HEK293 (cell line): ENCODE data around the gene FAM136A.
"Not testable (repeated sequence)": the region's sequence is repeated elsewhere in the genome, so short reads cannot be mapped to it uniquely, and the experiment has no call there.

Experiments
- ZNF248 ChIP-seq: fragments of 450-650 bp; formaldehyde crosslinking; IDR thresholded peaks from 2 replicates; pipeline ENCODE4 v1.5.1; 2017; ENCODE audit warnings: missing biosample characterization, missing genetic modification characterization
- ZNF416 ChIP-seq: fragments of 450-650 bp; formaldehyde crosslinking; IDR thresholded peaks from 2 replicates; pipeline ENCODE4 v1.5.1; 2016; ENCODE audit warnings: missing biosample characterization, missing genetic modification characterization
- ZNF747 ChIP-seq: fragments of 450-650 bp; formaldehyde crosslinking; IDR thresholded peaks from 2 replicates; pipeline ENCODE4 v1.5.1; 2016; ENCODE audit warnings: missing biosample characterization, missing genetic modification characterization
- ZNF776 ChIP-seq: fragments of 450-650 bp; formaldehyde crosslinking; IDR thresholded peaks from 2 replicates; pipeline ENCODE4 v1.5.0; 2017; ENCODE audit warnings: missing biosample characterization, missing genetic modification characterization, borderline replicate concordance
- TF ChIP-seq, protein P1 (sequence below): fragments of 450-650 bp; formaldehyde crosslinking; IDR thresholded peaks from 2 replicates; pipeline ENCODE4 v1.5.1; 2016; ENCODE audit warnings: missing biosample characterization, missing genetic modification characterization
- TF ChIP-seq, protein P2 (sequence below): fragments of 450-650 bp; formaldehyde crosslinking; IDR thresholded peaks from 2 replicates; pipeline ENCODE4 v1.5.1; 2016; ENCODE audit warnings: missing biosample characterization, missing genetic modification characterization

GRCh38 chr2:70266925-70267324, 34.9 kb downstream of the FAM136A start:
- TF ChIP-seq, protein P1, sequence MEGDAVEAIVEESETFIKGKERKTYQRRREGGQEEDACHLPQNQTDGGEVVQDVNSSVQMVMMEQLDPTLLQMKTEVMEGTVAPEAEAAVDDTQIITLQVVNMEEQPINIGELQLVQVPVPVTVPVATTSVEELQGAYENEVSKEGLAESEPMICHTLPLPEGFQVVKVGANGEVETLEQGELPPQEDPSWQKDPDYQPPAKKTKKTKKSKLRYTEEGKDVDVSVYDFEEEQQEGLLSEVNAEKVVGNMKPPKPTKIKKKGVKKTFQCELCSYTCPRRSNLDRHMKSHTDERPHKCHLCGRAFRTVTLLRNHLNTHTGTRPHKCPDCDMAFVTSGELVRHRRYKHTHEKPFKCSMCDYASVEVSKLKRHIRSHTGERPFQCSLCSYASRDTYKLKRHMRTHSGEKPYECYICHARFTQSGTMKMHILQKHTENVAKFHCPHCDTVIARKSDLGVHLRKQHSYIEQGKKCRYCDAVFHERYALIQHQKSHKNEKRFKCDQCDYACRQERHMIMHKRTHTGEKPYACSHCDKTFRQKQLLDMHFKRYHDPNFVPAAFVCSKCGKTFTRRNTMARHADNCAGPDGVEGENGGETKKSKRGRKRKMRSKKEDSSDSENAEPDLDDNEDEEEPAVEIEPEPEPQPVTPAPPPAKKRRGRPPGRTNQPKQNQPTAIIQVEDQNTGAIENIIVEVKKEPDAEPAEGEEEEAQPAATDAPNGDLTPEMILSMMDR: not testable (repeated sequence)
- TF ChIP-seq, protein P2, sequence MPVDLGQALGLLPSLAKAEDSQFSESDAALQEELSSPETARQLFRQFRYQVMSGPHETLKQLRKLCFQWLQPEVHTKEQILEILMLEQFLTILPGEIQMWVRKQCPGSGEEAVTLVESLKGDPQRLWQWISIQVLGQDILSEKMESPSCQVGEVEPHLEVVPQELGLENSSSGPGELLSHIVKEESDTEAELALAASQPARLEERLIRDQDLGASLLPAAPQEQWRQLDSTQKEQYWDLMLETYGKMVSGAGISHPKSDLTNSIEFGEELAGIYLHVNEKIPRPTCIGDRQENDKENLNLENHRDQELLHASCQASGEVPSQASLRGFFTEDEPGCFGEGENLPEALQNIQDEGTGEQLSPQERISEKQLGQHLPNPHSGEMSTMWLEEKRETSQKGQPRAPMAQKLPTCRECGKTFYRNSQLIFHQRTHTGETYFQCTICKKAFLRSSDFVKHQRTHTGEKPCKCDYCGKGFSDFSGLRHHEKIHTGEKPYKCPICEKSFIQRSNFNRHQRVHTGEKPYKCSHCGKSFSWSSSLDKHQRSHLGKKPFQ: not testable (repeated sequence)
- not testable (repeated sequence) for TF ChIP-seq ZNF747 (tag by site-specific recombination); ZNF776 (tag by site-specific recombination); ZNF416 (tag by site-specific recombination); ZNF248
